GM11168 (cell line): ENCODE results near the gene CST7.

ENCODE experiments used
- in situ Hi-C: fragments of 300-500 bp; cut with MboI; formaldehyde crosslinking; loops from one replicate; pipeline ENCODE4 v1.12.0; 2022; ENCODE audit warnings: low sequenced_read_pairs; ENCODE audit not compliant: unreplicated experiment

CST7 gene

GRCh38 chr20:24995741-24996448 lies 46.8 kb downstream of the CST7 start:
- in situ Hi-C loops: loop anchor here (10.0 kb wide), 1 partner anchor 409 kb away; the partner anchor contains the start of gene GINS1

- in situ Hi-C loops: loop anchor here (10.0 kb wide), 1 partner anchor 408 kb away; the partner anchor contains the start of gene GINS1
Measured at GRCh38 chr20:24996449-24997377, 47.6 kb downstream of the CST7 start.

GRCh38 chr20:24998121-24998520 lies 49.1 kb downstream of the CST7 start:
- in situ Hi-C loops: loop anchor here (10.0 kb wide), 1 partner anchor 407 kb away; the partner anchor contains the start of gene GINS1

GRCh38 chr20:24998631-24999445 lies 49.8 kb downstream of the CST7 start:
- in situ Hi-C loops: loop anchor here (10.0 kb wide), 1 partner anchor 406 kb away; the partner anchor contains the start of gene GINS1

GRCh38 chr20:24999568-24999967 lies 50.5 kb downstream of the CST7 start:
- in situ Hi-C loops: loop anchor here (10.0 kb wide), 1 partner anchor 405 kb away; the partner anchor contains the start of gene GINS1

- in situ Hi-C loops: loop anchor here (5.0 to 25.0 kb wide), 2 partner anchors 52 to 187 kb away; partner anchors contain the start of gene ENTPD6
Measured at GRCh38 chr20:25000268-25000801, 51.3 kb downstream of the CST7 start.

GRCh38 chr20:25001323-25001722 lies 52.3 kb downstream of the CST7 start:
- in situ Hi-C loops: loop anchor here (5.0 to 25.0 kb wide), 2 partner anchors 51 to 186 kb away; partner anchors contain the start of gene ENTPD6

GRCh38 chr20:25003002-25003401 lies 53.9 kb downstream of the CST7 start:
- in situ Hi-C loops: loop anchor here (5.0 to 25.0 kb wide), 2 partner anchors 49 to 184 kb away; partner anchors contain the start of gene ENTPD6

GRCh38 chr20:25005220-25005619 lies 56.2 kb downstream of the CST7 start:
- in situ Hi-C loops: loop anchor here (25.0 kb wide), 1 partner anchor 182 kb away; the partner anchor contains the start of gene ENTPD6

- in situ Hi-C loops: loop anchor here (25.0 kb wide), 1 partner anchor 182 kb away; the partner anchor contains the start of gene ENTPD6
Measured at GRCh38 chr20:25005661-25006060, 56.6 kb downstream of the CST7 start.

GRCh38 chr20:25006431-25007167 lies 57.5 kb downstream of the CST7 start:
- in situ Hi-C loops: loop anchor here (25.0 kb wide), 1 partner anchor 181 kb away; the partner anchor contains the start of gene ENTPD6

GRCh38 chr20:25007491-25008305 lies 58.6 kb downstream of the CST7 start:
- in situ Hi-C loops: loop anchor here (25.0 kb wide), 1 partner anchor 180 kb away; the partner anchor contains the start of gene ENTPD6

GRCh38 chr20:25008388-25009217 lies 59.5 kb downstream of the CST7 start:
- in situ Hi-C loops: loop anchor here (25.0 kb wide), 1 partner anchor 179 kb away; the partner anchor contains the start of gene ENTPD6
